HepG2 (cell line): Measurements from ENCODE around the gene OSBPL5. TPM values are rescaled to one million over a fixed set of nuclear protein-coding genes. Genes with fewer than 3 reads are reported as not detected.

Source experiments
- ATAC-seq: fragments of 200-7000 bp; cut with Tn5 transposase; 3 replicates; pipeline ENCODE4 v1.9.1; 2020; ENCODE audit warnings: mild to moderate bottlenecking, moderate library complexity
- BruUV-seq: library from RNA; stranded (reverse); fragments of 400-500 nt; replicated peaks from 2 replicates; lab custom pipeline; 2021; lab: Mats Ljungman, UMichigan
- CTCF ChIA-PET: fragments of 300-600 bp; formaldehyde crosslinking; extraction: SDS; loops from one replicate; lab custom pipeline; 2021; ENCODE audit warnings: low total read pairs, inconsistent platforms, low intra/inter-chr PET ratio; lab: Yijun Ruan, JAX
- POLR2A ChIA-PET: fragments of 350-600 bp; sonication (Branson Sonifier 250); formaldehyde crosslinking; loops from one replicate; lab custom pipeline; 2020; ENCODE audit warnings: antibody characterized with exemption, inconsistent platforms; lab: Yijun Ruan, JAX
- DNase-seq: peaks from one replicate; pipeline ENCODE4 v3.0.0-alpha.2; 2015; ENCODE audit warnings: low spot score
- FAIRE-seq: peaks from 3 replicates; lab custom pipeline; 2011; peaks lifted over from hg19 to GRCh38; lab: Jason Lieb, UNC
- H2AFZ ChIP-seq: one replicate; pipeline ENCODE4 v1.6.1; 2011; ENCODE audit warnings: low read length, inconsistent platforms
- H3K27ac ChIP-seq: fragments of 300-600 bp; 3 replicates; pipeline ENCODE4 v1.8.0; 2011; ENCODE audit warnings: mixed run types, mild to moderate bottlenecking, mixed read lengths, low read length, inconsistent platforms; ENCODE audit not compliant: insufficient read depth; ENCODE audit errors: extremely low read length
- H3K27me3 ChIP-seq, 2 experiments: fragments of 200-600 bp in 1 of 2; 2 replicates in 1 of 2; 3 replicates in 1 of 2; pipeline versions ENCODE4 v1.6.0 to v1.8.0; 2011; ENCODE audit warnings: low read length in 2 of 2, mild to moderate bottlenecking in 2 of 2, moderate library complexity in 2 of 2, inconsistent platforms in 1 of 2; ENCODE audit not compliant: insufficient read depth in 2 of 2, control insufficient read depth in 1 of 2
- H3K36me3 ChIP-seq, 2 experiments: fragments of 200-600 bp in 1 of 2; replicated peaks in 1 of 2; 2 replicates in 1 of 2; 3 replicates in 1 of 2; pipeline versions ENCODE4 v1.5.1 to v1.8.0; 2011; ENCODE audit warnings: low read length in 2 of 2, inconsistent platforms in 1 of 2; ENCODE audit not compliant: insufficient read depth in 2 of 2, control insufficient read depth in 1 of 2
- H3K4me1 ChIP-seq: 2 replicates; pipeline ENCODE4 v1.5.1; 2012; ENCODE audit warnings: low read length, inconsistent platforms; ENCODE audit not compliant: insufficient read depth
- H3K4me2 ChIP-seq: 2 replicates; pipeline ENCODE4 v1.6.0; 2011; ENCODE audit warnings: low read depth, low read length, inconsistent platforms
- H3K4me3 ChIP-seq, 3 experiments: fragments of 200-600 bp in 1 of 3; sonication (generic), shearing (Covaris generic) in 1 of 3; replicated peaks in 1 of 3; 2 replicates each; pipeline ENCODE4 v1.5.1; 2011 to 2016; ENCODE audit warnings: low read length in 3 of 3, inconsistent platforms in 2 of 3, low read depth in 2 of 3, mild to moderate bottlenecking in 2 of 3, control low read depth in 1 of 3, mixed read lengths in 1 of 3; ENCODE audit not compliant: insufficient read depth in 1 of 3
- H3K79me2 ChIP-seq: one replicate; pipeline ENCODE4 v1.6.1; 2011; ENCODE audit warnings: low read length, inconsistent platforms; ENCODE audit not compliant: insufficient read depth
- H3K9ac ChIP-seq: 2 replicates; pipeline ENCODE4 v1.6.0; 2011; ENCODE audit warnings: mild to moderate bottlenecking, low read depth, low read length, inconsistent platforms; ENCODE audit not compliant: insufficient read depth
- H3K9me3 ChIP-seq: 2 replicates; pipeline ENCODE4 v1.5.1; 2012; ENCODE audit warnings: mild to moderate bottlenecking, low read length
- H4K20me1 ChIP-seq: 2 replicates; pipeline ENCODE4 v1.6.0; 2011; ENCODE audit warnings: inconsistent platforms, mild to moderate bottlenecking, low read length, moderate library complexity; ENCODE audit not compliant: insufficient read depth
- PITX1 ChIP-seq: sonication (generic); formaldehyde crosslinking; IDR thresholded peaks from 2 replicates; pipeline ENCODE4 v1.5.1; 2020; ENCODE audit warnings: mild to moderate bottlenecking, missing genetic modification reagents
- SMYD3 ChIP-seq: sonication (generic); formaldehyde crosslinking; IDR thresholded peaks from 2 replicates; pipeline ENCODE4 v1.8.1; 2023; ENCODE audit warnings: mild to moderate bottlenecking, missing genetic modification reagents
- SOX6 ChIP-seq, 2 experiments: fragments of 450-650 bp in 1 of 2; sonication (generic) in 1 of 2; formaldehyde crosslinking in 1 of 2; IDR thresholded peaks; 2 replicates each; pipeline versions ENCODE4 v1.4.0 to v1.6.1; 2017 to 2020; ENCODE audit warnings: antibody characterized with exemption in 1 of 2, mild to moderate bottlenecking in 1 of 2, missing genetic modification reagents in 1 of 2
- WGBS: methylation state at CpG from one replicate; pipeline ENCODE4 v1.1.6; 2017; ENCODE audit warnings: low lambda C conversion rate; 5-methylcytosine and 5-hydroxymethylcytosine counted together
- in situ Hi-C: cut with HindIII; loops from 2 replicates; pipeline ENCODE4 v1.10.0; 2017; ENCODE audit warnings: low pct_unique_long_range_greater_than_20kb; ENCODE audit not compliant: extremely low pct_ligation_motif_present
- intact Hi-C: fragments of 100-400 bp; cut with micrococcal nuclease; formaldehyde crosslinking; loops from one replicate; pipeline ENCODE4 v1.10.0; 2022; ENCODE audit not compliant: unreplicated experiment
- polyA plus RNA-seq, 8 experiments: library from polyadenylated mRNA; depleted of rRNA in 3 of 8; stranded (reverse) in 7 of 8; unstranded in 1 of 8; fragments of >200 nt; fragmentation: Illumina TruSeq in 4 of 8; extraction: Trizol in 4 of 8; gene quantifications; 2 replicates each; pipeline versions ENCODE4 v1.2.1 to v1.2.3, GENCODE V29; 2011 to 2016; ENCODE audit warnings: low read depth in 4 of 8, missing spikeins in 1 of 8, mixed read lengths in 1 of 8; ENCODE audit not compliant: insufficient read depth in 1 of 8
- total RNA-seq, 5 experiments: library from RNA; depleted of rRNA; stranded (reverse); fragments of >200 nt; fragmentation: Illumina TruSeq; extraction: Trizol; gene quantifications; 2 replicates each; pipeline ENCODE4 v1.2.3, GENCODE V29; 2016; ENCODE audit warnings: low read depth in 1 of 5
- TF ChIP-seq, protein P1 (sequence below): sonication (generic); formaldehyde crosslinking; IDR thresholded peaks from 2 replicates; pipeline ENCODE4 v1.4.0; 2020; ENCODE audit warnings: missing genetic modification reagents
- TF ChIP-seq, protein P2 (sequence below): IDR thresholded peaks from 2 replicates; pipeline ENCODE4 v1.6.1; 2018; ENCODE audit warnings: missing genetic modification reagents
- TF ChIP-seq, protein P3 (sequence below): sonication (generic); formaldehyde crosslinking; IDR thresholded peaks from 2 replicates; pipeline ENCODE4 v1.9.0; 2021; ENCODE audit warnings: missing genetic modification reagents, mild to moderate bottlenecking, borderline replicate concordance

Gene OSBPL5
- total and polyA plus RNA-seq, 2 of the 13 experiments (the other 11 are each of a cell fraction or from before 2014, with no cell fraction given): not detected

GRCh38 chr11:3206156-3206921 lies 41.2 kb upstream of the OSBPL5 start (continued):
- TF ChIP-seq SOX6 (IDR thresholded peaks at IDR 0.05): 0 out of 2 replicates have a peak, but pooled peaks have one; percentile 16
- no peak for TF ChIP-seq SOX6 (CRISPR knock-in tag; IDR thresholded peaks at IDR 0.05)
- no peak for TF ChIP-seq SMYD3
- TF ChIP-seq, all 625 proteins: peak for 6

DNA sequence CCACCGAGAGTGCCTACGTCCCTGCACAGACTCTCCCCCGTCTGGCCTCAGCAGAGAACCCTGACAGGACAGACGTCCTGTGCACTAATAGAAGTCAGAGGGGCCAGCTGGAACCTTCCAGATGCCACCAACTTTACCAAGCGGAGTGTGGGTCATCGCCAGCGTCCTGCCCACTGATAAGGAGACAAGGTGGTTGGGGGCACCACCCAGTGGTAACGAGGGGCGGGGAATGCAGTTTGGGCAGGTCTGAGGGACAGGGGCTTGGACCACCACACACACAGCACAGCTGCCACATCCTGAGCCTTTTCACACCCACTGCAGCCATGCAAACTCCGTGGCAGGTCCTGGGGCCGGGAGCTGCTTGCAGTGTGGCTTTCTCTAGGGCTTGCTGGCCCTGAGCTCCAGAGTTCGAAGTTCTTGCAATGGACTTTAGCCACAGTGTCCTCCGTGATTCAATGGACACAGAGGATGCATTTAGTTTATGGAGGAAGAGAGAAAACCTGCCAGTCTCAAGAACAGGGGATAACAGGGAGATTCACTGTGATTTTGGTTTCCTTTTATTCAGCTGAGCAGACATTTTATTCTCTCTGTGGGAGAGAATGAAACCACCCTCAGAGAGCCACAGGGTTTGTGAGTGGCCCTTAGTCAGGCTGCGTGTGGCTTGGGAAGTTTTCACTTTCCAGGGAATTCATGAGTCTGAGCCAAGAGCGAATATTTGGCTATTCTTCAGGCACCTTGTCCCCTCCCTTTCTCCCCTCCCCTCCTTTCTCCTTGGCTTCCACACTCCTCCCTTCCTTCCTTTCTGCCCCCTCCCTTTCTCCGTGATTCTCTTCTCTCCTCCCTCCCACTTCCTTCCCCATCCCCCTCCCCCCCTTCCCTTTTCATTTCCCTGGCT lies 40.4 kb upstream of the OSBPL5 start:
- no peak overlapping the region for H3K4me3 ChIP-seq
- intact Hi-C loops: no loop called here
- peaks cover 15 to 52% of the 10 kb centered on the region in 2 experiments for H3K27me3 ChIP-seq
- FAIRE-seq (no peak), ATAC-seq (no peak), DNase-seq (no peak)
- ChIA-PET CTCF (no interaction called here), POLR2A (no interaction called here)
- no peak overlapping the region for H2AFZ ChIP-seq
- no peaks in the 10 kb centered on the region for H3K9me3 ChIP-seq
- no peak overlapping the region for H3K9ac ChIP-seq
- no peaks in the 10 kb centered on the region for H3K36me3 ChIP-seq
- H4K20me1 ChIP-seq: 0 out of 2 replicates have a peak, but pooled peaks cover 4% of the 10 kb centered on the region
- H3K4me2 ChIP-seq: no peak overlapping the region
- WGBS: 7% methylated on average over 8 of the region's 16 CpGs
- in situ Hi-C loops: no loop called here
- H3K4me1 ChIP-seq: no peaks in the 10 kb centered on the region
- H3K27ac ChIP-seq: no peak overlapping the region
- no TSS peak for BruUV-seq
- H3K79me2 ChIP-seq: no peaks in the 10 kb centered on the region
- TF ChIP-seq, protein P1, sequence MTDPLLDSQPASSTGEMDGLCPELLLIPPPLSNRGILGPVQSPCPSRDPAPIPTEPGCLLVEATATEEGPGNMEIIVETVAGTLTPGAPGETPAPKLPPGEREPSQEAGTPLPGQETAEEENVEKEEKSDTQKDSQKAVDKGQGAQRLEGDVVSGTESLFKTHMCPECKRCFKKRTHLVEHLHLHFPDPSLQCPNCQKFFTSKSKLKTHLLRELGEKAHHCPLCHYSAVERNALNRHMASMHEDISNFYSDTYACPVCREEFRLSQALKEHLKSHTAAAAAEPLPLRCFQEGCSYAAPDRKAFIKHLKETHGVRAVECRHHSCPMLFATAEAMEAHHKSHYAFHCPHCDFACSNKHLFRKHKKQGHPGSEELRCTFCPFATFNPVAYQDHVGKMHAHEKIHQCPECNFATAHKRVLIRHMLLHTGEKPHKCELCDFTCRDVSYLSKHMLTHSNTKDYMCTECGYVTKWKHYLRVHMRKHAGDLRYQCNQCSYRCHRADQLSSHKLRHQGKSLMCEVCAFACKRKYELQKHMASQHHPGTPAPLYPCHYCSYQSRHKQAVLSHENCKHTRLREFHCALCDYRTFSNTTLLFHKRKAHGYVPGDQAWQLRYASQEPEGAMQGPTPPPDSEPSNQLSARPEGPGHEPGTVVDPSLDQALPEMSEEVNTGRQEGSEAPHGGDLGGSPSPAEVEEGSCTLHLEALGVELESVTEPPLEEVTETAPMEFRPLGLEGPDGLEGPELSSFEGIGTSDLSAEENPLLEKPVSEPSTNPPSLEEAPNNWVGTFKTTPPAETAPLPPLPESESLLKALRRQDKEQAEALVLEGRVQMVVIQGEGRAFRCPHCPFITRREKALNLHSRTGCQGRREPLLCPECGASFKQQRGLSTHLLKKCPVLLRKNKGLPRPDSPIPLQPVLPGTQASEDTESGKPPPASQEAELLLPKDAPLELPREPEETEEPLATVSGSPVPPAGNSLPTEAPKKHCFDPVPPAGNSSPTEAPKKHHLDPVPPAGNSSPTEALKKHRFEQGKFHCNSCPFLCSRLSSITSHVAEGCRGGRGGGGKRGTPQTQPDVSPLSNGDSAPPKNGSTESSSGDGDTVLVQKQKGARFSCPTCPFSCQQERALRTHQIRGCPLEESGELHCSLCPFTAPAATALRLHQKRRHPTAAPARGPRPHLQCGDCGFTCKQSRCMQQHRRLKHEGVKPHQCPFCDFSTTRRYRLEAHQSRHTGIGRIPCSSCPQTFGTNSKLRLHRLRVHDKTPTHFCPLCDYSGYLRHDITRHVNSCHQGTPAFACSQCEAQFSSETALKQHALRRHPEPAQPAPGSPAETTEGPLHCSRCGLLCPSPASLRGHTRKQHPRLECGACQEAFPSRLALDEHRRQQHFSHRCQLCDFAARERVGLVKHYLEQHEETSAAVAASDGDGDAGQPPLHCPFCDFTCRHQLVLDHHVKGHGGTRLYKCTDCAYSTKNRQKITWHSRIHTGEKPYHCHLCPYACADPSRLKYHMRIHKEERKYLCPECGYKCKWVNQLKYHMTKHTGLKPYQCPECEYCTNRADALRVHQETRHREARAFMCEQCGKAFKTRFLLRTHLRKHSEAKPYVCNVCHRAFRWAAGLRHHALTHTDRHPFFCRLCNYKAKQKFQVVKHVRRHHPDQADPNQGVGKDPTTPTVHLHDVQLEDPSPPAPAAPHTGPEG (CRISPR knock-in tag): no peak
- TF ChIP-seq, protein P2, sequence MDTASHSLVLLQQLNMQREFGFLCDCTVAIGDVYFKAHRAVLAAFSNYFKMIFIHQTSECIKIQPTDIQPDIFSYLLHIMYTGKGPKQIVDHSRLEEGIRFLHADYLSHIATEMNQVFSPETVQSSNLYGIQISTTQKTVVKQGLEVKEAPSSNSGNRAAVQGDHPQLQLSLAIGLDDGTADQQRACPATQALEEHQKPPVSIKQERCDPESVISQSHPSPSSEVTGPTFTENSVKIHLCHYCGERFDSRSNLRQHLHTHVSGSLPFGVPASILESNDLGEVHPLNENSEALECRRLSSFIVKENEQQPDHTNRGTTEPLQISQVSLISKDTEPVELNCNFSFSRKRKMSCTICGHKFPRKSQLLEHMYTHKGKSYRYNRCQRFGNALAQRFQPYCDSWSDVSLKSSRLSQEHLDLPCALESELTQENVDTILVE: no peak
- TF ChIP-seq PITX1 (CRISPR knock-in tag): no peak
- TF ChIP-seq, protein P3, sequence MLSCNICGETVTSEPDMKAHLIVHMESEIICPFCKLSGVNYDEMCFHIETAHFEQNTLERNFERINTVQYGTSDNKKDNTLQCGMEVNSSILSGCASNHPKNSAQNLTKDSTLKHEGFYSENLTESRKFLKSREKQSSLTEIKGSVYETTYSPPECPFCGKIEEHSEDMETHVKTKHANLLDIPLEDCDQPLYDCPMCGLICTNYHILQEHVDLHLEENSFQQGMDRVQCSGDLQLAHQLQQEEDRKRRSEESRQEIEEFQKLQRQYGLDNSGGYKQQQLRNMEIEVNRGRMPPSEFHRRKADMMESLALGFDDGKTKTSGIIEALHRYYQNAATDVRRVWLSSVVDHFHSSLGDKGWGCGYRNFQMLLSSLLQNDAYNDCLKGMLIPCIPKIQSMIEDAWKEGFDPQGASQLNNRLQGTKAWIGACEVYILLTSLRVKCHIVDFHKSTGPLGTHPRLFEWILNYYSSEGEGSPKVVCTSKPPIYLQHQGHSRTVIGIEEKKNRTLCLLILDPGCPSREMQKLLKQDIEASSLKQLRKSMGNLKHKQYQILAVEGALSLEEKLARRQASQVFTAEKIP (CRISPR knock-in tag): no peak
